Measurements from ENCODE around the gene TMEM100.

The TMEM100 gene

DNA sequence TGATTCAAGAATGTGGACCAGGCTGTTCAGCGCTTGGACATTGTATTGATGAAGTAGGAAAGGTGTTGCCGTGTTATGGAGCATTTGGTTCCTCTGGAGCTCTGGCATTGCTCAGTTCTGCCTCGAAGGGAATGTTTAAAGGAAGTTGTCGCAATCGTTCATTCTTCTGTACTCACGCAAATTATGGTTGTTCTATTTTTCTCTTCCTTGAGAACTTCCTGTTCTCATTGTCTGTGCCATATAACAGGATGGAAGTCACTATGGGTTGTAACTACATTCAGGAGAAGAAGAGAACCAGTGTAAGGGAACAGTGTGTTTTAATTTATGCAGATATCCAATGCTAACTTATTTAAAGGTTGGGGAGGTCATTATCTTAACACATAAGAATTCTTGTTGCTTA is 41.2 kb upstream of the TMEM100 start:
- no peak overlapping the region for H3K27ac ChIP-seq
- TF ChIP-seq, protein P1, sequence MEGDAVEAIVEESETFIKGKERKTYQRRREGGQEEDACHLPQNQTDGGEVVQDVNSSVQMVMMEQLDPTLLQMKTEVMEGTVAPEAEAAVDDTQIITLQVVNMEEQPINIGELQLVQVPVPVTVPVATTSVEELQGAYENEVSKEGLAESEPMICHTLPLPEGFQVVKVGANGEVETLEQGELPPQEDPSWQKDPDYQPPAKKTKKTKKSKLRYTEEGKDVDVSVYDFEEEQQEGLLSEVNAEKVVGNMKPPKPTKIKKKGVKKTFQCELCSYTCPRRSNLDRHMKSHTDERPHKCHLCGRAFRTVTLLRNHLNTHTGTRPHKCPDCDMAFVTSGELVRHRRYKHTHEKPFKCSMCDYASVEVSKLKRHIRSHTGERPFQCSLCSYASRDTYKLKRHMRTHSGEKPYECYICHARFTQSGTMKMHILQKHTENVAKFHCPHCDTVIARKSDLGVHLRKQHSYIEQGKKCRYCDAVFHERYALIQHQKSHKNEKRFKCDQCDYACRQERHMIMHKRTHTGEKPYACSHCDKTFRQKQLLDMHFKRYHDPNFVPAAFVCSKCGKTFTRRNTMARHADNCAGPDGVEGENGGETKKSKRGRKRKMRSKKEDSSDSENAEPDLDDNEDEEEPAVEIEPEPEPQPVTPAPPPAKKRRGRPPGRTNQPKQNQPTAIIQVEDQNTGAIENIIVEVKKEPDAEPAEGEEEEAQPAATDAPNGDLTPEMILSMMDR (conservative IDR thresholded peaks at IDR 0.05), result no peak

DNA sequence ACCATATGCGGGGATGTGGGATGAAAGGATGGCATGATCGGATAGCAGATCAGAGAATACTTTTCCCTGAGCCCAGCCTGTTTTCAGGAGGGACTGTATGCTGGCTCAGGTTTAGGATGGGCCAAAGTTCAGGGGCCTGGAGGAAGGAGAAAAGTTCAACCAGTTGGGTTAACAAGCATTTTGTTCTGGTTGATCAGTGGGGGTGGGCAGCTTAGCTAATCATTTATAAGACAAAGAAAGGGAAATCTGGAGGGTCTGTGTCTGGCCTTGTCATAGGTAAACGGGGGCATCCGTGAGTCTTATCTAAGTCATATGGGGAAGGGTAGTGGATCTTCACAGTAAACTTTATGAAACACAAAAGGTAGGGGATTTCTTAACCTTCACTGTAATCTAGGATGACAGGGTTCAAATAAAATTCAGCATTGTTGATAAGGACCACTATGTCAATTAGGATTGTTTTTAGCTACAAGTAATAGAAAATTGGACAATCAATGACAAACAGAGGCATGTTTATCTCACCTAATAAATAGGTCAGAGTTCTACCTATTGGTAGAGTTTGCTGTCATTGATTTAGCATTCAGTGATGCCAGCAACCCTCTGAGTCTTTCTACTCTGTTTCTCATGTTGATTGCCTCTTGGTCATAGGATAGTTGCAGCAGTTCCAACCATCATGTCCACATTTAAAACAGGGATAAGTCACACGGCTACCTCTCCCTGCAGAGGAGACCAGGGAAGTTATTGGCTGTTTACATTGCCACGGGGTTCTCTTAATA is 39.6 kb upstream of the TMEM100 start:
- no peak overlapping the region for H3K27ac ChIP-seq
- TF ChIP-seq, protein P1 (conservative IDR thresholded peaks at IDR 0.05), result no peak

DNA sequence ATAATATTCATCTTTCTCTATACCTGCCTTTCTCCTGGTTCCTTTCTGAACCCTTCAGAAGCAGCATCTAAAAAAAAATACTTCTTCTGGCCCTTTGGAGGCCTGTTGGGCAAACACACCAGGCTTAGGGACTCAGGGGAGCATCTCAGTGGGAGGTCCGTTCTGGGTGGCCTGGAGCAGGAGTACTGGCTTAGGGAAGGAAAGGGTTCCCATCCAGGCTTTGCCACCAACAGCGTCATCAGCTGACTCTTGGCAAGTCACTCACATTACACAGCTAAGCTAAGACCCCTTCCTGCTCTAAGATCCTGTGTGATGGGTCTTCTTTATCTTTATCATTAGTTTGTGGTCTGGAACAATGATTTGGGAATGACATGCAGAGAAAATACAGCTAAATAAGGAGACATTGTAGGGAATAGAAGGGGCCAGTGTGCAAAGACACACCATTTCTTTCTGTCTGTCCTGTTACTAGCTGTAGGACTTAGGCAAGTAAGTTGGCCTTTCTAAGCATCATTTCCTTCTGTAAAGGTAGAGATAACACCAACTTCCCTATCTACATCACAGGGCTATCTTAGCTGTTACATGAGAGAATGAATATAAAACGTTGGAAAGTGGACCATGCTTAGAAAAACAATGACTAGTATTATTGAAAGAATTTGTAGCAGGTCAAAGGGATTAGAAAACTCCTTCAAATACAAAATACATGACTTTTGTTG is 38.1 kb upstream of the TMEM100 start:
- TF ChIP-seq, protein P1 (conservative IDR thresholded peaks at IDR 0.05), result no peak
- no peak overlapping the region for H3K27ac ChIP-seq

DNA sequence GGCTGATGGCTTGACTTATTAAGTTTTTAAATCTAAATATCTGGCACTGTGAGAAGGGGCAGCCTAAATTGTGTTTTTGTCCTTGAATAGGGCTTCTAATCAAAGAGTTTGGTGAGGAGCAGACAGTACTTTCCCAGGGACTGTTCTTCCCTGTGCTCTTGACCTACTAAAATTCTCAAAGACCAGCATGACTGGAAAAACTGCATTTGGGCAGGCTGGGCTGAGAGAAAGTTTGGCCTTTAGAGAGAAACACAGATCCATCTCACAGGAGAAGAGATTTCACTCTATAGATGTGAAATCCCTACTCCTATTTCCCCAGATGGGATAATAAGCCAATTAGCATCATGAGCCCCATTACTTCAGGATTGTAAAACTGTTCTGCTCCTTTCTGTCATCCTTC is 35.5 kb upstream of the TMEM100 start:
- no peak overlapping the region for H3K27ac ChIP-seq
- TF ChIP-seq, protein P1 (conservative IDR thresholded peaks at IDR 0.05), result no peak

DNA sequence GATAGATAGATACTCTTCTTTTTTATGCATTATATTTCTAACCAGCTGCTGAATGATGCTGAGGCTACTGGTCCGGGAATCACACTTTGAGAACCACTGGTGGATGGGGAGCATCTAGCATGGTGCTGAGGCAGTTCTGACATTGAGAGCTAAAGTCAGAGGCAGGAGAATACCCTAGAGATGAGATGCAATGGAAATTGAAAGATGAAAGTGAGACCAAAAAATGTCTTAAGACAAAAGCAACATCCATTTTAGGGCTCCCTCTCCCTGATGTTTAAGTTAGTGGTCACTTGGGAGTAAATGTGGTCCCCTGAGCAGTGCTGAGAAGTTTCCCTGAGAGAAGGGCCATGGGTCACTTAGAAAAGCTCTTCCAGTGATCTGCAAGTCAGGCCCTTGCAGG is 35.0 kb upstream of the TMEM100 start:
- TF ChIP-seq, protein P1 (conservative IDR thresholded peaks at IDR 0.05), result no peak
- no peak overlapping the region for H3K27ac ChIP-seq

DNA sequence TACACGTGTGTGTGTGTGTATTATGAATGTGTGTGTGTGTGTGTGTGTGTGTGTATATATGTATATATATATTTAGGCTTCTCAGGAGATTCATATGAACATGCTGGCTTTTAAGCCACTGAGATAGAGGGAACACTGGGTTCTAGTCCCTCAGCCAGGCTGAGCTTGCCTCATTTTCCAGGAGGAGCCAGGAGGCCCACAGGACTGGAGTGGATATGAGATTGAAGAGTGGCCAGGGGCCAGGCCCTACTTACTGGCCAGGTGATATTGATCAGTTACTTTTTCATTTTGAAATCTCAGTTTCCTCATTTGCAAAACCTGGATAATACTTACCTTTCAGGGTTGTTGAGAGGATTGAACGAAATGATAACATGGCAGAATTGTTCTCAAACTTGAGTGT is 34.0 kb upstream of the TMEM100 start:
- no peak overlapping the region for H3K27ac ChIP-seq
- TF ChIP-seq, protein P1 (conservative IDR thresholded peaks at IDR 0.05), result no peak

DNA sequence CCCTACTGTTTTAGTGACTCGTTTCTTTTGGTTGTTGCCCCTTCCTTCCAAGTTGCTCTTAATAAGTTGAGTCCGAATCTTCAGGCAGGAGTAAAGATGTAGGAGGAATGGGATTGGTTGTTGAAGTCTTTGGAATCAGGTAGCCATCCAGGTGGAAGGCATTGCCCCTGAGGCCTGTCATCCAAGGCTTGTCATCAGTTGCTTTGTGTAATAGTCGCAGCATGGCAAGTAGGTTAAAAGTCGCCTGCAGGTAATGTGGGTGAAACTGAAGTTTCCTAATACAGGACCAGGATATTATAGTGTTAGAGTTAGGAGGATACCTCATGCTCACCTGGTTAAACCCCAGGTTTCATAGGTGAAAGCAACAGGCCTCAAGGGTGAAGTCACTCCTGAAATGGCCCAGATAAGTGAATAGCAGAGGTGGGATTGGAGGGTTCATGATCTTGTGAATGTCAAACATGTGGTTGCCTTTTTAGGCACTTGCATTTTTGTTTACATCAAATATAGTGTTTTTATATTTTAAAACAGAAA is 29.1 kb upstream of the TMEM100 start:
- peak overlapping the region; percentile 83 for H3K27ac ChIP-seq

More for the DNA sequence above, 29.1 kb upstream of the TMEM100 start:
- TF ChIP-seq, protein P1 (conservative IDR thresholded peaks at IDR 0.05), result no peak
